Left lobe of liver (tissue), 2 donors: ENCODE data around the gene UNC45B. TPM values are rescaled to one million over a fixed set of nuclear protein-coding genes. Genes with fewer than 3 reads are reported as not detected.
A peak's percentile ranks its signal among the peaks of the same experiment; 100 is the strongest.
"Not testable (repeated sequence)": the region's sequence is repeated elsewhere in the genome, so short reads cannot be mapped to it uniquely, and the experiment has no call there.

Source experiments
- ATAC-seq: fragments of 200-7000 bp; cut with Tn5 transposase; one replicate; pipeline ENCODE4 v1.9.1; 2020; ENCODE audit warnings: mild to moderate bottlenecking, moderate library complexity
- DNase-seq: peaks from one replicate; pipeline ENCODE4 v3.0.0-alpha.2; 2020; ENCODE audit warnings: low spot score
- total RNA-seq: library from RNA; stranded (reverse); gene quantifications from one replicate; pipeline ENCODE4 v1.2.1, GENCODE V29; 2021
- donor health status: DM: no; HTN: no; CAD: no; lungs with moderate emphysema.
- donor health status: DM: no; HTN: yes; CAD: no.

The UNC45B gene
- total RNA-seq, 1 donor from 2014 or later = not detected

DNA sequence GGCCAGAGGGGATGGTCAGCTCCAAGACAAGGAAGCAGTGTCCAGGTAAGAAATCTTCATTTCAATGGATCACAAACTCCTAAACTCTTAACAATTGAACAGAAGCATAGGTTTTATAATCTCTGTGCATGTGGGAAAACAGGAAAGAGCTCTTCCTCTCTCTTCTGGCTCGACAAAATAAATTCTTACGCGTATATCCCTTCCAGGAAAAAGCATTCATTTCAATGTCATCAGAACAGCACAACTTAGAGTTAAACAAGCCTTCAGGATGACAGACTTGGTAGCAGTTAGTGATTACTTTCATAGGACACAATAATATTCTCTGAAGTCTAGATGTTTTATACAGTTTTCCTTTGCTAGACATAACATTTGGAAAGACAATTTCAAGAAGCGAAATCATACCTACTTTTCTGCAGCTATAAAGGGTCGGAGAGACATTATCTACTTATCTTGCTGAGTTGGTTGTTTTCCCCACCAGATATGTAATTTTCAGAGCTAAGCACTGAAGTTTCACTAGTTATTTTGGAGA lies 65.9 kb downstream of the UNC45B start:
- no peak for DNase-seq
- ATAC-seq = no peak

DNA sequence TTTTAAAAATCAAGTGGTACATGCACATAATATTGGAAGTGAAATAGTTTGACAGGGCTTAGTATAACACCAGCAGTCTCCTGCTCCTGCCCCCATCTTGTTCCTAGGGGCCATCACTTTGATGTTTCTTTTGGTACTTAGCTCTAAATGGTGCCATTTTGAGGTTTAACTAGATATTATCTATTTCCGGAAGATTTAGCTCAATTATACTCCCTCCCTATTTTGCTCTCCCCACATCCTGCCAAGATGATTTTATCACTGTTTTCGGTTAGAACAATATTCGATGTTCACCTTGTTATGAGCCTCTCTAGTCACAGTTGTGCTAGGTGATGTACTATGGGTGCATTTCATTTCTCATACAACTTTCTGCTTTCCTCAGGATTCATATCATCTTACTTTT lies 66.6 kb downstream of the UNC45B start:
- ATAC-seq = no peak

DNA sequence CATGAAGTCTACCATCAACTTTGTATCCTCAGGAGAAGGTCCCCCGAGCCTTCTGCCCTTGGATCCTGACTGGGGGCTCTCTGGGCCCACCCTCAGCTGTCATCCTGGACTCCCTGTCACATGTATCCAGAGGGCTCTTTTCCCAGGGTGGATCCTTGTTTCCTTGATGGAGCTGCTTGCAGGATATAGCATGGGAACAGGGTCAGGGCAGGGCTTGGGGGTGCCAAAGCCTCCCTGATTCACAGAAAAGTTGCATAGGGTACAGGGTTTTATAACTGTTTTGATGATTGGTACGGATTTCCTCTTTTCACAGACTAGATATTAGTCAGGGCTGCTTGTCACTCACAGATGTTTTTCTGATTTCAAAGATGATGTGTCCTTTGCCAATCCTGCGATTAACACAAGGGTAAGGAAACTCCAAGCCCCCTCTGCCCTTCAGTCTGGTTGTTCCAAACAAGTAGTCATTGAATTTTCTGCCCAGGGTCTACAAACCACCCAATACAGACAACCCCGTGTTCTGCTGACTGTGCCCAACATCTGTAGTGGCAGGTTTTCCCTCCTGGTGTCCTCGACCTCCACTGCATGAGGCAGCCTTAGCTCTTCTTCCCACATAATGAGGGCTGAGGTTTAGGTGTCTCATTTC lies 67.1 kb downstream of the UNC45B start:
- ATAC-seq (no peak), DNase-seq (no peak)

More for the DNA sequence above, 66.6 kb downstream of the UNC45B start:
- DNase-seq = no peak

DNA sequence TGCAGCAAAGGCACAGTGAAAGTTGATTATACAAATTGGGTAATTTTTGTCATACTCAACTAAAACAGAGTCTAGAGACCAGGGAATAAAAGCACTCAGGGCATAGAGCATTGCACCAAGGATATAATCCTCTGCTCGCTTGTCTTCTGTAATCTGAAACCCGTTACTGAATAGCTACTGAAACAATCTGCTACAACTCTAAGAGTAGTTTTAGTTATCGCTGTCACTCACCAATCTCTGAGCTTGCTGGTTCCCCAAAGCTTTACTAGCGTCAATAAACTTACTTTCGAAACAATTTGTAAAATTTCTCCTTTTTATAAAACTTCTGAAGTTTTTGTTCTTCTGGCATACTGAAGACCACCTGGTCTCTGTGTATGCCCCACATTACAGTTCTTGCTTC lies 69.5 kb downstream of the UNC45B start:
- no peak for ATAC-seq
- DNase-seq = no peak

DNA sequence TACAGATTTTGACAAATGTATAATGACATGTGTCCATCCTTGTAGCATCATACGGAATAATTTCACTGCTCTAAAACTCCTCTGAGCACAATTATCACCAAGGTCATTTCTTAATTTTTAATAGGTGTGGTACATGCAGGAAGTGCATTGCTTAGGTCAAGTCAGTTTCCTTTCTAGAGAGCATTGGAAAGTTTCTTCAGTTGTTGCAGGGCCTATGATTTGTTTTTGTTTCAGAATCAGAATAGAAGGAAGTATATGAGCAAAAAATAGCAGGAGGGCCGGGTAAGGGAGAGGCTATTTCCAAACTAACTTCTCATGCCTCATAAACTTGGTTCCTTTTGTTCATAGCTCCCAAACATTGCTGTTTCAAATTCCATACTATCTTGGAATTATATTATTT lies 71.3 kb downstream of the UNC45B start:
- peak; percentile 28 for ATAC-seq

DNA sequence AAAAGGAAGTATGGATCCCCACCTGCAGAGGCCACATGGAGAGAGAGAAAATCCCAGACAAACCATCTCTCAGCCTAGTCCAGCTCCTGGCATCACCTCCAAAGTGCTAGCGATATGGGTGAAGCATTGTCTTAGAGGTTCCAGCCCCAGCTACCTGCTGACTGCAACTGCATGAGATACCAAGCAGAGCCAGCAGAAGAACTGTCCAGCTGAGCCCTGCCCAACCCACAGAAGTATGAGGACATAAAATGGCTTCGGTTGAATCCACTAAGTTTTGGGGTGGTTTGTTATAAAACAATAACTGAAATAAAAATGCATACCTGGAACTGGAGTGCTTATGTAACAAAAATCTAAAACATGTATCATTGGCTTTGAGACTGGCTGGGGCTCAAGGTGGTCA lies 74.8 kb downstream of the UNC45B start:
- no peak for ATAC-seq
- no peak for DNase-seq

More for the DNA sequence above, 71.3 kb downstream of the UNC45B start:
- no peak for DNase-seq

DNA sequence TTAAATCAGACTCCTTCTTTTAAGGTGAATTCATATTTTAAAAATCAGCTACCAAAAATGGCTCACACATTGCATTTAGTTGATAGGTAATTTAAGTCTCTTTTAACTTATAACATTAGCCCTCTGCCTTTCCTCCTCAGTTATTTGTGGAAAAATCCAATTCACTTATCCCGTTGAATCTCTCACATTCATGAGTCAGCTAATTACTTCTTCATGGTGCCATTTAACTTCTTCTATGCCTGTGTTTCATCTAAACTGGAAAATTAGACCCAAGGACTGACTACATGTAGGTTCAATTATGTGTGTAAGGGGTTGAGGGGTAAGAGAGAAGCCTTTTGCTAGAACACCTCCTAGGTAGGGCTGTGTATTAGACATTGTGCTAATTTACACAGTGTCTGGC lies 76.8 kb downstream of the UNC45B start:
- ATAC-seq (no peak), DNase-seq (no peak)

DNA sequence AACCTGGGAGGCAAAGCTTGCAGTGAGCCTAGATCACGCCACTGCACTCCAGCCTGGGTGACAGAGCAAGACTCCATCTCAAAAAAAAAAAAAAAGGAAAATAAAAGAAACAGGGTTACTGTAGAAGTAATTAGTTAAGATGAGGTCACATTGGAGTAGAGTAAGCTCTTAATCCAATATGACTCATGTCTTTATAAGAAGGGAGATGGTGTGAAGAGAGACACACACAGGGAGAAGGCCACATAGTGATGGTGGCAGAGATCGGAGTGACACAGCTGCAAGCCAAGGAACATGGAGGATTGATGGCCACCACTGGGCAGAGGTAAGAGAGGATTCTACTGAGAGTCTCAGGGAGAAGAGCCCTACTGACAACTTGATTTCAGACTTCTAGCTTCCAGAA lies 79.9 kb downstream of the UNC45B start:
- no peak for ATAC-seq
- no peak for DNase-seq

DNA sequence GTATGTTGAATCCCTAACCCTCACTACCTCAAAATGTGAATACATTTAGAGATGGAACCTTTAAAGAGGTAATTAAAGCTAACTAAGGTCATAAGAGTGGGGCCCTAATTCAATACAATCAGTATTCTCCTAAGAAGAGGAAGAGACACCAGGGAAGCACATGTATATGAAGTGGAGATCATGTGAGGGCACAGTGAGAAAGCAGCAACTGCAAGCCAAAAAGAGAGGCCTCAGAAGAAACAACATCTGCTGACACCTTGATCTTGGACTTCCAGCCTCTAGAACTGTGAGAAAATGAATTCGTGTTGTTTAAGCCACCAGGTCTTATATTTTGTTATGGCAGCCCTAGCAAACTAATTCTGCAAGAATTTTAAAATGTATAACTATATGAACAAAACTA lies 82.0 kb downstream of the UNC45B start:
- ATAC-seq = no peak
- no peak for DNase-seq

DNA sequence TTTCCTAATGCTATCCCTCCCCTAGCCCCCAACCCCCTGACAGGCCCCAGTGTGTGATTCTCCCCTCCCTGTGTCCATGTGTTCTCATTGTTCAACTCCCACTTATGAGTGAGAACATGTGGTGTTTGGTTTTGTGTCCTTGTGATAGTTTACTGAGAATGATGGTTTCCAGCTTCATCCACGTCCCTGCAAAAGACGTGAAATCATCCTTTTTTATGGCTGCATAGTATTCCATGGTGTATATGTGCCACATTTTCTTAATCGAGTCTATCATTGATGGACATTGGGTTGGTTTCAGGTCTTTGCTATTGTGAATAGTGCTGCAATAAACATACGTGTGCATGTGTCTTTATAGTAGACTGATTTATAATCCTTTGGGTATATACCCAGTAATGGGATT lies 86.7 kb downstream of the UNC45B start:
- not testable (repeated sequence) for ATAC-seq, DNase-seq

DNA sequence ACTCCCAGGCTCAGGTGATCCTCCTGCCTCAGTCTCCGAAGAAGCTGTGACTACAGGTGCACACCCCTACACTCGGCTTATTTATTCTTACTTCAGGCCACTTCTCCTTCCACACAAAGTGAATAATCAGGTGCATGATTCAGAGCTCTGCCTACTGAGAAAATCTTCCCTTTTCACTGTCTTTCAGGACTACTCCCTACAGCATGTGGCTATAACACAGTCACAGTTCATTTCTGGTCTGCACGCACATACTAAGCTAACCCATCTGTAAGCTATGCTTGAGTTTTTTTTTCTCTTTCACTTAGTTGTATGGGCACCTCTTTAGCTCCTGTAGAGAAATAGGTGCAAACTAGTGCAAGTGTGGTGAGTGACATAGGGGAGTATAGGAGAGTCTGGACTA lies 87.7 kb downstream of the UNC45B start:
- DNase-seq = no peak

DNA sequence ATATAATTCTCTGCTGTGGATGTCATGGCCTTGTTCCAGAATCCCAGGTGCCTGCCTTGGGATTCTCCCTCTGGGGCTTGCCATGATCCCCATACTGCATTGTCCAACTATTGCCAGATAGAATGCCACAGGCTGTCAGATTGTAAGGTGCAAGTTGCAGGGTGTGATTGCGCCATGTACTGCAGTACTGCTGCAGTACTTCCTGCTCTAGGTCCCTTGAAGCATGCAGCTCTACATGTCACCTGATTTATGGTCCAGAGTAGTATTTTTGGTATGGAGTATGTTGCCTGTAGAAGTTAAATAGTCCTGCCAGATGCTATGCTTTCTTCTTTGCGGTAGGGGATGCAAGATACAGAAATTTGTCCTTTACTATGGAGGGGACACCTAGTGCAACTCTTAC lies 88.3 kb downstream of the UNC45B start:
- ATAC-seq (no peak), DNase-seq (no peak)

More for the DNA sequence above, 87.7 kb downstream of the UNC45B start:
- ATAC-seq = no peak

DNA sequence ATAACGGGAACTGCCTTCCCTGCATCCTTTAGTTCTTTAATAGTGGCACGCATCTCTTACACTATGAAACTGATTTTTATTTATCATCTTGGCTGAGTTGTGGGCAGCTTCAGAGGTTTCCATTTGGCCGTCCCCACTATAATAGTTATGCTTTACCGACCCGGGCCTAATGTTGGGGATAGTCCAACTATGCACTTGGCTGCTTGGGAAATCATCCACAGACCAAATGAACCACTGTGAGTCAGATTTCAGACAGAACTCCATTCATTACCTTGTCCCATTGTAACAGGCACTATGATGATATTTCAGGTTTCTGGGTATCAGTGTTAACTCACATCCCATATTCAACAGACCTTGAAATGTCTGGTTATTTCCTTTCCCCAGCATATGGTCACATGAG lies 89.2 kb downstream of the UNC45B start:
- ATAC-seq (no peak), DNase-seq (no peak)

DNA sequence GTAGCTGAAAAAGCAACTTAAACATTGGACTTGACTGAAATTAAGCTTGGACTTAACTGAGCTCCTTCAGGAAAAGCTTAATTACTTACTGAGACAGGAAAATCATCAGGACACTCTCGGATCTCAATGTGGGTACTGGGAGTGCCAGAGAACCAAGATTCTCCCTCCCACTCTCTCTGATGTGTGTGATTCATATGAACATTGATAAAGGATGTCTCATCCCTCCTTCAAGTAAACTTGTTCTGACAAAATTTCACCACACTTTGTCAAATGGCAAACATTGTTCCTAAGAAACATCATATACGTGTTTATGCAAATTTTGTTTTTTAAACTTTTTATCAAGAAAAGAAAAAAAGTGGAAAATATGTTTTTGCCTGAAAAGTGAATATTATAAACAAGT lies 91.2 kb downstream of the UNC45B start:
- DNase-seq (no peak), ATAC-seq (no peak)

Other genes starting within 250 kb of the UNC45B start
- 2.1 TPM for gene CCT6B, start 186.4 kb upstream of the UNC45B start, total RNA-seq
- gene ZNF830, start 186.3 kb upstream of the UNC45B start, total RNA-seq = 4.4 TPM
- 16.3 TPM for gene LIG3, start 167.3 kb upstream of the UNC45B start, total RNA-seq
- 36.5 TPM for gene RFFL, start 84.1 kb upstream of the UNC45B start, total RNA-seq
- gene RAD51D, start 28.0 kb upstream of the UNC45B start, total RNA-seq = 4.4 TPM
- not detected for gene FNDC8, start 26.2 kb upstream of the UNC45B start, total RNA-seq
- gene NLE1, start 5.5 kb upstream of the UNC45B start, total RNA-seq = 6.8 TPM
- gene SLC35G3, start 46.6 kb downstream of the UNC45B start, total RNA-seq = not detected
- gene SLFN5, start 95.3 kb downstream of the UNC45B start, total RNA-seq = 5.2 TPM
- gene SLFN11, start 225.8 kb downstream of the UNC45B start, total RNA-seq = 2.7 TPM